HEK293 (cell line): ENCODE measurements around the gene ZGPAT.

Experiments
- ZNF521 ChIP-seq: fragments of 450-650 bp; formaldehyde crosslinking; IDR thresholded peaks from 2 replicates; pipeline ENCODE4 v1.5.1; 2017; ENCODE audit warnings: missing biosample characterization, mild to moderate bottlenecking, missing genetic modification characterization
- ZXDB ChIP-seq: fragments of 450-650 bp; formaldehyde crosslinking; IDR thresholded peaks from 2 replicates; pipeline ENCODE4 v1.5.1; 2016; ENCODE audit warnings: missing biosample characterization, missing genetic modification characterization

- TF ChIP-seq ZNF521 (tag by site-specific recombination) = no peak
- TF ChIP-seq ZXDB (tag by site-specific recombination) = no peak
Observed at GRCh38 chr20:63693083-63693732, 14.6 kb upstream of the ZGPAT start.
